Measurements from ENCODE around the gene DCAF12.

Gene DCAF12

GRCh38 chr9:34114436-34114835 is 12.1 kb downstream of the DCAF12 start:
- Mint-ChIP-seq H3K4me3 (no peak overlapping the region), H3K36me3 (ENCODE audit: low read depth) (peaks cover 72% of the 10 kb centered on the region), H3K27me3 (peaks cover 15% of the 10 kb centered on the region), H3K27ac (no peak overlapping the region), H3K9me3 (no peaks in the 10 kb centered on the region), H3K4me1 (ENCODE audit: low read depth) (peaks cover 17% of the 10 kb centered on the region)
- intact Hi-C loops (cut with micrococcal nuclease): no loop called here

DNA sequence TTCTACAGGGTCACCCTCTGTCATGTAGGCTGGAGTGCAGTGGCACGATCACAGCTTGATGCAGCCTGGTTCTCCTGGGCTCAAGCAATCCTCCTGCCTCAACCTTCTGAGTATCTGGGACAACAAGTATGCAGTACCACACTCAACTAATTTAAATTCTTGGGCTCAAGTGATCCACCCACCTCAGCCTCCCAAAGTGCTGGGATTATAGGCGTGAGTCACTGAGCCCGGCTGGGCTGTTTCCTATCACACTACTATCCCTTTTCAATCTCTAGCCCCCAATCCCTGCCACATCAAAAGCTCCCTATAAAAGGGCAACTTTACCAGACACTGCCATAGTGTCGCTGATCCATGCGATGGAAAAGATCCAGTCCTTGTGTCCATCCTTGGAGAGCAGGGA is 20.4 kb downstream of the DCAF12 start:
- intact Hi-C loops (cut with micrococcal nuclease): no loop called here
- Mint-ChIP-seq H3K9me3 (no peaks in the 10 kb centered on the region), H3K4me3 (no peak overlapping the region), H3K4me1 (ENCODE audit: low read depth) (peaks cover under 1% of the 10 kb centered on the region), H3K27ac (no peak overlapping the region), H3K36me3 (ENCODE audit: low read depth) (peaks cover 74% of the 10 kb centered on the region), H3K27me3 (peaks cover 1% of the 10 kb centered on the region)

GRCh38 chr9:34102796-34103195 is 23.7 kb downstream of the DCAF12 start:
- intact Hi-C loops (cut with micrococcal nuclease): no loop called here
- H3K27me3 Mint-ChIP-seq: no peaks in the 10 kb centered on the region
- H3K27ac Mint-ChIP-seq: no peak overlapping the region
- H3K9me3 Mint-ChIP-seq: no peaks in the 10 kb centered on the region
- no peaks in the 10 kb centered on the region for H3K4me1 Mint-ChIP-seq (ENCODE audit: low read depth)
- H3K4me3 Mint-ChIP-seq: no peak overlapping the region
- peaks cover 94% of the 10 kb centered on the region for H3K36me3 Mint-ChIP-seq (ENCODE audit: low read depth)

GRCh38 chr9:34098307-34098706 is 28.2 kb downstream of the DCAF12 start:
- Mint-ChIP-seq H3K4me3 (no peak overlapping the region), H3K27ac (no peak overlapping the region), H3K9me3 (no peaks in the 10 kb centered on the region), H3K27me3 (no peaks in the 10 kb centered on the region), H3K4me1 (ENCODE audit: low read depth) (no peaks in the 10 kb centered on the region), H3K36me3 (ENCODE audit: low read depth) (peaks cover 95% of the 10 kb centered on the region)
- intact Hi-C loops (cut with micrococcal nuclease): no loop called here

DNA sequence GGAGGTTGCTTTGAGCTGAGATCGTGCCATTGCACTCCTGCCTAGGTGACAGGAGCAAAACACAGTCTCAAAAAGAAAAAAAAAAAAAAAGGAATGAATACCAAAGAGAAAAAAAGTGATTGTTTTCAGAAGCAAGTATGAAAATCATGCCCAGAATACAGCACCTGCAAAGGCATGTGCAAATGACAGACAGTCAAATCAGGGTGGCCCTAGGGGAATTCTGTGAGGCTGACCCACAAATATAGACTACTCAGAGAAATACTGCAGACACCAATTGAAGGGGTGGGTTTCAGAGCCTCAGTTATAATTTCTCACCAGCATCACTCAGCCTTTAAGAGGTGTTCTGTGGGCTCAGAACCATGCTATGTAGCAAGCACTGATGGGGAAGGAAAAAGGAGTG is 28.6 kb downstream of the DCAF12 start:
- H3K4me3 Mint-ChIP-seq: no peak overlapping the region
- no peaks in the 10 kb centered on the region for H3K4me1 Mint-ChIP-seq (ENCODE audit: low read depth)
- peaks cover 95% of the 10 kb centered on the region for H3K36me3 Mint-ChIP-seq (ENCODE audit: low read depth)
- intact Hi-C loops (cut with micrococcal nuclease): no loop called here
- H3K27ac Mint-ChIP-seq: no peak overlapping the region
- no peaks in the 10 kb centered on the region for H3K9me3 Mint-ChIP-seq
- H3K27me3 Mint-ChIP-seq: no peaks in the 10 kb centered on the region

DNA sequence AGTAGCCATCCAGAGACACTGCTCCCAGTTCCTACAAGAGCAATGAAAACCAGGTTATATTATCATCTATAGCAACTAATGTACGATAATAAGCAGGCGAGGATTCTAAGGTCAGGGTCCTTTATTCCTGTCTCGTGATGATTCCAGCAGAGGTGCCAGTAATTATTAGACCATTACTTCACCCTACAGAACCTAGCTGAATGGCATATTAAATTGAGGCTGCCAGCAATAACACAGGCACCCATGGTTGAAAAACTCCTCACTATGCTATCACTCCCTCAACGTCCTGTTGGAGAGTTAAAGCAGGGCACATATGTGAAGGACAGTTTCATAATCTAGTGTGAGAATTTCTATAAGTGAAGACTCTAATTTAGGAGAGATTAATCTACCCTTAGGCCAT is 29.7 kb downstream of the DCAF12 start:
- Mint-ChIP-seq H3K27ac (no peak overlapping the region), H3K4me1 (ENCODE audit: low read depth) (no peaks in the 10 kb centered on the region), H3K36me3 (ENCODE audit: low read depth) (peaks cover 95% of the 10 kb centered on the region), H3K27me3 (no peaks in the 10 kb centered on the region), H3K4me3 (no peak overlapping the region), H3K9me3 (no peaks in the 10 kb centered on the region)
- intact Hi-C loops (cut with micrococcal nuclease): no loop called here

DNA sequence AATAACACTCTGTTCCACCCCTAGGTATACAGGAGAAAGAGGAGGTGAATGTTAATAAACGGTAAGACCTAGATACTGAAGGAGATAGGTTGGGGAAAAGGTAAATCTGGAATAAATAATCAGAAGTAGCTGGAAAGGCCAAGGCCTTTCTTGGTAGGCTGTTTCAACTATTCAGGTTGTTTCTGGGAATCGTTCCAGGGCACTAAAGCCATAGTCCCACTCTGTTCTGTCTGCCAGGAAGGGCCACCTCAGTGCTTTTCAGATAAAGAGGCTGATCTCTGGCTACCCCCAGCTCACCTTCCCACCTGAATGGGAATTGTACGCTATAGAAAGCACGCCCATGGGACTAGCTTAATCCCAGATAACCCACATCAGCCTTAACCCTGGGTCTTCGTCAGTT is 32.9 kb downstream of the DCAF12 start:
- H3K27ac Mint-ChIP-seq: no peak overlapping the region
- no peaks in the 10 kb centered on the region for H3K4me1 Mint-ChIP-seq (ENCODE audit: low read depth)
- intact Hi-C loops (cut with micrococcal nuclease): no loop called here
- H3K27me3 Mint-ChIP-seq: no peaks in the 10 kb centered on the region
- H3K36me3 Mint-ChIP-seq (ENCODE audit: low read depth): peaks cover 99% of the 10 kb centered on the region
- H3K4me3 Mint-ChIP-seq: no peak overlapping the region
- no peaks in the 10 kb centered on the region for H3K9me3 Mint-ChIP-seq

GRCh38 chr9:34089311-34089710 is 37.2 kb downstream of the DCAF12 start:
- Mint-ChIP-seq H3K4me1 (ENCODE audit: low read depth) (peaks cover 19% of the 10 kb centered on the region), H3K27me3 (no peaks in the 10 kb centered on the region), H3K36me3 (ENCODE audit: low read depth) (peaks cover 89% of the 10 kb centered on the region), H3K4me3 (no peak overlapping the region), H3K9me3 (no peaks in the 10 kb centered on the region), H3K27ac (no peak overlapping the region)
- intact Hi-C loops (cut with micrococcal nuclease): no loop called here

DNA sequence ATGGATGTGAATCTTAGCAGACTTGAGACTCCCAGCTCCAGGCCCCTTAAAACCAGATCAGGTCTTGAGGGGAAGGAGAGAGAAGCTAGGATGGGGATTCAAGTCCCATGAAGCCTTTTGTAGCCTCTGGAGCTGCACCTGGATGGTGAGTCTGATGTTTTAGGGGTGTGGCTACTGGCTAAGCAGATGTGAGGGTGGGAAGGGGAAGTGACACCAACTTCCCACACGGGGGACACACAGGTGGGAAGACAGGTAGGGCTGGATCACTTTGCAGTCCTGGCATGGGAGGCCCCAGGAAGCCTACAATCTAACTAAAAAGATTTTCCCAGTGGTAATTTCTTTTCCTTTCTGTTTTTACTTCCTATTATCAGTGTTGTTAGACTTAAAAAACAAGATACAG is 39.1 kb downstream of the DCAF12 start:
- Mint-ChIP-seq H3K9me3 (no peaks in the 10 kb centered on the region), H3K36me3 (ENCODE audit: low read depth) (peaks cover 69% of the 10 kb centered on the region), H3K4me1 (ENCODE audit: low read depth) (peaks cover 19% of the 10 kb centered on the region), H3K27ac (peak overlapping the region; percentile 72), H3K27me3 (no peaks in the 10 kb centered on the region), H3K4me3 (no peak overlapping the region)
- intact Hi-C loops (cut with micrococcal nuclease): no loop called here

DNA sequence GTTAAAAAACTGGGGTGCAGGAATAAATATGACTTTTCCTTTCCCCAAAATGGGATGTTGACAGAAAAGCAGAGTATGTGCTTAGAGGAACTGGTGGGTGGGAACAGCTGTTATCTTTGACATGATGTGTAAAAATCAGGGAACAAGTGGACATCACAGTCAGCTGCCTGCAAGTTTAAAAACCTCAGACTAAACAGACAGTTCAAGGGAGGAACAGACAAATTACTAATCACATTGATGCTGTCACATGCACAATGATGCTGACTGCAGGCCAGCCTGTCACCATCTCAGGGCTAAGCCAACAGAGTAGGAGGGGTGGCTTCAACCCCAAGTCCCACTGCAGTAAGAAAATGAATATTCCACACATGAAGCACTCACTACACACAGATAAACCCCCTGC is 39.6 kb downstream of the DCAF12 start:
- peaks cover 19% of the 10 kb centered on the region for H3K4me1 Mint-ChIP-seq (ENCODE audit: low read depth)
- H3K27me3 Mint-ChIP-seq: no peaks in the 10 kb centered on the region
- peaks cover 64% of the 10 kb centered on the region for H3K36me3 Mint-ChIP-seq (ENCODE audit: low read depth)
- H3K4me3 Mint-ChIP-seq: no peak overlapping the region
- intact Hi-C loops (cut with micrococcal nuclease): no loop called here
- peak overlapping the region; percentile 72 for H3K27ac Mint-ChIP-seq
- H3K9me3 Mint-ChIP-seq: no peaks in the 10 kb centered on the region

DNA sequence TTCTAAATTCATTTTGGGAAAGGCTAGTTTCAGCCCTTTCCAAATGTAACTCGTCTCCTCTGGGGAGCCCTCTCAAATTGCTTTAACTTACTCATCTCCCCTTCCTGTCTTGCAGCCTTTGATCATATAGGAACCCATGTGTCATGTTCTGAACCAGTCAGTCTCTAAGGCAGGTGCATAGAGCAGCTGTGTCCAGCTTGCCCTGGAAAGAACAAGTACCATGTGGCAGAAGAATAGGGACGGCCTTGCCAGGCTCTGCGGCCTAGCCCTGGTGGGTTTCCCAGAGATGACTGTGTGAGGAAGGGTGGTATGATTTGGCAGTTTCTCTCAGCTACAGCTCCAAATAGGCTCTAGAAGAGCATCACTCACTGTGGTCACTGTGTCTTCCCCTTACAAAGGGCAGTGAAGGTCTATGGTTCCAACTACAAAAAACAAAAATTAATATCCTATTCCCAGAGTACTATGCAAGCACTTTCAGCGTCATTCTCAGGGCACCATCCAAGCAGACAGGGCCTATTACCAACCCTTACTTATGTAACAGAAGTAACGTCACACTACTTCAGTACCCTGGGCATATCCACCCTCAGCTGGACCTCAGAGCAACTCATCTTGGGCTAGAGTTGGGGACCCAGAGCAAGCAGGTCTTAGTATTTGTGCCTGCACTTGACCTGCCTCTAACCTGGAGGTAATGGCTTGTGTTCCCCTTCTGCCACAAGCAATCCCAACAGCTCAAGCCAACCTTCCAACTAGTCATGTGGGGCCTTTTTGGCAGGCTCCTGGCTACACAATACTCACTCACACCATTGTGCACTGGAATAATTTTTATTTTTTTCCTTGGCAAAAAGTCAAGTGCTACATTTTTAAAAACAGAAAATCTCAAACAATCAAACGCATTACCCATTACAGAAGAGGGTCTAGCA is 40.7 kb downstream of the DCAF12 start:
- no peaks in the 10 kb centered on the region for H3K27me3 Mint-ChIP-seq
- H3K4me1 Mint-ChIP-seq (ENCODE audit: low read depth): peaks cover 19% of the 10 kb centered on the region
- H3K27ac Mint-ChIP-seq: no peak overlapping the region
- H3K9me3 Mint-ChIP-seq: no peaks in the 10 kb centered on the region
- no peak overlapping the region for H3K4me3 Mint-ChIP-seq
- peaks cover 54% of the 10 kb centered on the region for H3K36me3 Mint-ChIP-seq (ENCODE audit: low read depth)
- intact Hi-C loops (cut with micrococcal nuclease): no loop called here

GRCh38 chr9:34084562-34084961 is 41.9 kb downstream of the DCAF12 start:
- Mint-ChIP-seq H3K27ac (no peak overlapping the region), H3K4me1 (ENCODE audit: low read depth) (peaks cover 19% of the 10 kb centered on the region), H3K27me3 (no peaks in the 10 kb centered on the region), H3K4me3 (no peak overlapping the region), H3K9me3 (no peaks in the 10 kb centered on the region), H3K36me3 (ENCODE audit: low read depth) (peaks cover 41% of the 10 kb centered on the region)
- intact Hi-C loops (cut with micrococcal nuclease): no loop called here

DNA sequence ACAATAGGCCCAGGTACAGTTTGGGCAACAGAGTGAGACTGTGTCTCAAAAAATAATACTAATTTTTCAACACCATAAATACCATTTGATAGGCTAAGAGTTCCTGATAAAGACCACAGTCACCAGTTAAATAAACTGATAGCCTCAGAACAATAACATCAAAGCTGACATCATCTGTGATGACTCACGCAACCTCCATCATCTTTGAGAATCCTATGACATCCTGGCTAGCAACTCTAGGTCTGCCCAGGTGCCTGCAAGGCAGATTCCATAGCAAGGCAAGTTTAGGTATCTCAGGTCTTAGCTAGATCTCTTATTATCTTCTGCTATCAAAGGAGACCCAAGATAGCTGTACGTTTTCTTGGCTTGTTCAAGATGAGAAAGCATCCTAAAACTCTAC is 47.3 kb downstream of the DCAF12 start:
- Mint-ChIP-seq H3K4me3 (no peak overlapping the region), H3K27me3 (no peaks in the 10 kb centered on the region), H3K27ac (no peak overlapping the region), H3K36me3 (ENCODE audit: low read depth) (no peaks in the 10 kb centered on the region), H3K9me3 (no peaks in the 10 kb centered on the region), H3K4me1 (ENCODE audit: low read depth) (peaks cover 4% of the 10 kb centered on the region)
- intact Hi-C loops (cut with micrococcal nuclease): no loop called here

GRCh38 chr9:34072868-34073590 is 53.5 kb downstream of the DCAF12 start:
- Mint-ChIP-seq H3K9me3 (no peaks in the 10 kb centered on the region), H3K36me3 (ENCODE audit: low read depth) (no peaks in the 10 kb centered on the region), H3K27me3 (no peaks in the 10 kb centered on the region), H3K4me1 (ENCODE audit: low read depth) (peaks cover 5% of the 10 kb centered on the region), H3K4me3 (no peak overlapping the region), H3K27ac (no peak overlapping the region)
- intact Hi-C loops (cut with micrococcal nuclease): no loop called here
